HuH-7 (cell line): Measurements from ENCODE around the gene ZNF407.

Experiments used
- DNase-seq: peaks from one replicate; pipeline ENCODE4 v3.0.0; 2011; ENCODE audit warnings: low spot score

The ZNF407 gene

GRCh38 chr18:74930616-74931015, 332.9 kb downstream of the ZNF407 start:
- no peak for DNase-seq

- DNase-seq: no peak
These were observed 336.3 kb downstream of the ZNF407 start for GRCh38 chr18:74933930-74934329.

- no peak for DNase-seq
These were observed 337.8 kb downstream of the ZNF407 start for GRCh38 chr18:74935434-74935833.

GRCh38 chr18:74936343-74936742, 338.7 kb downstream of the ZNF407 start:
- DNase-seq: no peak

GRCh38 chr18:74937291-74937690, 339.6 kb downstream of the ZNF407 start:
- no peak for DNase-seq

- no peak for DNase-seq
These were observed 343.2 kb downstream of the ZNF407 start for GRCh38 chr18:74940856-74941255.

- DNase-seq: no peak
These were observed 344.7 kb downstream of the ZNF407 start for GRCh38 chr18:74942319-74942910.

GRCh38 chr18:74944676-74945075, 347.0 kb downstream of the ZNF407 start:
- DNase-seq: no peak

GRCh38 chr18:74945774-74946545, 348.3 kb downstream of the ZNF407 start:
- no peak for DNase-seq

GRCh38 chr18:74946646-74947375, 349.1 kb downstream of the ZNF407 start:
- DNase-seq: no peak

- no peak for DNase-seq
These were observed 349.7 kb downstream of the ZNF407 start for GRCh38 chr18:74947417-74947816.

GRCh38 chr18:74947875-74948274, 350.2 kb downstream of the ZNF407 start:
- no peak for DNase-seq

GRCh38 chr18:74949611-74950010, 351.9 kb downstream of the ZNF407 start:
- DNase-seq: no peak

- no peak for DNase-seq
These were observed 352.8 kb downstream of the ZNF407 start for GRCh38 chr18:74950479-74950878.

- DNase-seq: no peak
These were observed 353.6 kb downstream of the ZNF407 start for GRCh38 chr18:74951165-74951760.

GRCh38 chr18:74957588-74958224, 360.0 kb downstream of the ZNF407 start:
- no peak for DNase-seq

GRCh38 chr18:74959216-74959615, 361.5 kb downstream of the ZNF407 start:
- no peak for DNase-seq

GRCh38 chr18:74961596-74961995, 363.9 kb downstream of the ZNF407 start:
- no peak for DNase-seq

- DNase-seq: no peak
These were observed 366.3 kb downstream of the ZNF407 start for GRCh38 chr18:74963820-74964446.

- DNase-seq: no peak
These were observed 368.0 kb downstream of the ZNF407 start for GRCh38 chr18:74965682-74966081.

- DNase-seq: no peak
These were observed 369.8 kb downstream of the ZNF407 start for GRCh38 chr18:74967438-74967837.

- no peak for DNase-seq
These were observed 370.3 kb downstream of the ZNF407 start for GRCh38 chr18:74967979-74968378.
